Esophagus muscularis mucosa (tissue), 4 donors: ENCODE results near the gene MDFIC.

Experiments
- CTCF ChIP-seq, 3 experiments: fragments of 200-600 bp in 2 of 3; fragments of 450-650 bp in 1 of 3; sonication (generic) in 2 of 3; IDR thresholded peaks; one replicate each; pipeline ENCODE4 v1.5.1; 2017 to 2019; ENCODE audit warnings: antibody characterized with exemption in 3 of 3, mild to moderate bottlenecking in 2 of 3, moderate library complexity in 1 of 3
- EP300 ChIP-seq: sonication (generic); formaldehyde crosslinking; IDR thresholded peaks from one replicate; pipeline ENCODE4 v1.6.1; 2017; ENCODE audit warnings: antibody characterized with exemption
- POLR2A ChIP-seq: fragments of 450-650 bp; IDR thresholded peaks from one replicate; pipeline ENCODE4 v1.6.1; 2017; ENCODE audit warnings: antibody characterized with exemption, moderate library complexity, mild to moderate bottlenecking, low read depth
- POLR2AphosphoS5 ChIP-seq, 2 donors: sonication (generic); formaldehyde crosslinking; IDR thresholded peaks; one replicate each; pipeline ENCODE4 v1.6.1; 2017; ENCODE audit warnings: antibody characterized with exemption in 2 of 2

- TF ChIP-seq CTCF (IDR thresholded peaks at IDR 0.05): no peak
- no peak for TF ChIP-seq POLR2A
- TF ChIP-seq POLR2AphosphoS5 (IDR thresholded peaks at IDR 0.05): no peak
- no peak for TF ChIP-seq EP300
Measured at GRCh38 chr7:114879554-114879953, 42.3 kb upstream of the MDFIC start.
